SU-DHL-6 (cell line): ENCODE results near the gene HSD3B7.

Source experiments
- EZH2phosphoT487 ChIP-seq: fragments of 200-600 bp; sonication (generic), shearing (Covaris generic); conservative IDR thresholded peaks from 2 replicates; pipeline ENCODE4 v1.6.1; 2018; ENCODE audit warnings: mild to moderate bottlenecking, antibody characterized with exemption, low read length, moderate library complexity, mixed read lengths
- TF ChIP-seq, protein P1 (sequence below): fragments of 200-600 bp; sonication (generic); IDR thresholded peaks from one replicate; pipeline ENCODE4 v1.5.1; 2017; ENCODE audit warnings: antibody characterized with exemption, mild to moderate bottlenecking, low read length, moderate library complexity; ENCODE audit not compliant: insufficient read depth, poor library complexity, severe bottlenecking

GRCh38 chr16:30942426-30942806 lies 42.6 kb upstream of the HSD3B7 start:
- TF ChIP-seq, protein P1, sequence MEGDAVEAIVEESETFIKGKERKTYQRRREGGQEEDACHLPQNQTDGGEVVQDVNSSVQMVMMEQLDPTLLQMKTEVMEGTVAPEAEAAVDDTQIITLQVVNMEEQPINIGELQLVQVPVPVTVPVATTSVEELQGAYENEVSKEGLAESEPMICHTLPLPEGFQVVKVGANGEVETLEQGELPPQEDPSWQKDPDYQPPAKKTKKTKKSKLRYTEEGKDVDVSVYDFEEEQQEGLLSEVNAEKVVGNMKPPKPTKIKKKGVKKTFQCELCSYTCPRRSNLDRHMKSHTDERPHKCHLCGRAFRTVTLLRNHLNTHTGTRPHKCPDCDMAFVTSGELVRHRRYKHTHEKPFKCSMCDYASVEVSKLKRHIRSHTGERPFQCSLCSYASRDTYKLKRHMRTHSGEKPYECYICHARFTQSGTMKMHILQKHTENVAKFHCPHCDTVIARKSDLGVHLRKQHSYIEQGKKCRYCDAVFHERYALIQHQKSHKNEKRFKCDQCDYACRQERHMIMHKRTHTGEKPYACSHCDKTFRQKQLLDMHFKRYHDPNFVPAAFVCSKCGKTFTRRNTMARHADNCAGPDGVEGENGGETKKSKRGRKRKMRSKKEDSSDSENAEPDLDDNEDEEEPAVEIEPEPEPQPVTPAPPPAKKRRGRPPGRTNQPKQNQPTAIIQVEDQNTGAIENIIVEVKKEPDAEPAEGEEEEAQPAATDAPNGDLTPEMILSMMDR, result no peak
- TF ChIP-seq EZH2phosphoT487, result no peak
